G401.6 (cell line): Measurements from ENCODE around the gene RABGAP1L.
"Not testable (repeated sequence)": the region's sequence is repeated elsewhere in the genome, so short reads cannot be mapped to it uniquely, and the experiment has no call there.

Experiments used
- FAIRE-seq: peaks from 2 replicates; lab custom pipeline; 2012; peaks lifted over from hg19 to GRCh38; lab: Jason Lieb, UNC

Gene RABGAP1L

GRCh38 chr1:174768516-174768915, 609.2 kb downstream of the RABGAP1L start:
- no peak for FAIRE-seq

DNA sequence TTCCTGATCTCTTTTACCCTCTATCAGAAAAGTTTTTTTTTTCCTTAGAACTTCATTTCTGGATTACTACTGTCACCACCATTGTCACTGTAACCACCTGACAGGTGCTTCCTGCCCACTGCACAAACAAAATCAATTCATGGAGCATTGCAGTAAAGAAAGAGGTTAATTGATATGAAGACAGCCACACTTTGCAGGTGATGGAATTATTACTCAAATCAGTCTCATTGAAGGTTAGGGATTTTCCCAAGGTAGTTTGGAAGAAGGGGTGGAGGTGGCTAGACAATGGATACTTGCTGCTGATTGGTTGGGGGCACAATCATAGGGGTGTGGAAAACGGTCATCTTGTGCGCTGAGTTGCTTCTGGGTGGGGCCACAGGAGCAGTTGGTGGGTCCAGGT, 609.6 kb downstream of the RABGAP1L start:
- no peak for FAIRE-seq

DNA sequence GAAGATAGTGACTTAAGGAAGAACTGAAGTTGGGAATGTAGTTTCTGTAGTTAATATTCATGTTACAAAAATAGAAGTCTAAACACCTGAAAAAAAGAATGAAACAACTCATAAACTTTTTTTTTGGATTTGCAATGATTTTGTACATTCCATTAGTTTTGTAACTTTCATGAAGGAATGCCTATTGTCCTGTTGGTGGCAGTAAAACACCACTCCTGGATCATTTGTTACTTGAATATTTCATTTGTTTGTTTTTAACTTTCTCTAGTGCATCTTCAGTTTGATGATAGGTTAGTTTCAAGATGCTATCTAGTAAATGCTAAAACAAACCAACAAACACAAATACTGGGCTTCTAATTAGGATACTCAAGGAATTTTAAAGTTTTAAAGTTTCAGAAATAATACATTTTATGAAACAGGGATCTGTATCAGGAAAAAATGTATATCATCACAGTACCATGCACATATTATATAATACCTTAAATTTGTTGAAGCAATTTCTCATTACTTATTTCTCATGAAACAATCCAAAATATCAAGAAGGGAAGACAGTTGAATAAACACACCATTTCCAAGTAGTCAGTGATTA, 610.7 kb downstream of the RABGAP1L start:
- FAIRE-seq, result peak; percentile 90

DNA sequence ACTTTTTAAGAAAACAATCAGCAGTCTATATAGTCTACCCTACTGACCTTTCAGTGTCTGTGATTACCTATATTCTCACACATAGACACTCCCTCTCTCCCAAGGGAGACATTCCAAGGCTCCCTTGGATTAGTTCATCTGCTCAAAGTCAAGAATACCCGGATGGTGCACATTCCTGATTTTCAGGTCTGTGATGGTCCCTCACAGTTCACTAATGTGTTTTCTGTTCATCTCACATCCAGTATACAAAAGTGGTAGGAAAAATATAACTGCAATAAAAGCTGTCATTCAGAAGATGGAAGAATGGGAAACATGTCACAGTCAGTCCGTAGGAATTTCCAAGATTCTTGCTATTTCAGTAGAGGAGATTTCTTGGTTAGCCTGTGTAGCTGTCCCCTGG, 616.3 kb downstream of the RABGAP1L start:
- FAIRE-seq, result no peak

- no peak for FAIRE-seq
Measured at GRCh38 chr1:174777262-174777661, 617.9 kb downstream of the RABGAP1L start.

GRCh38 chr1:174785510-174785909, 626.2 kb downstream of the RABGAP1L start:
- no peak for FAIRE-seq

GRCh38 chr1:174786358-174786757, 627.0 kb downstream of the RABGAP1L start:
- FAIRE-seq, result no peak

DNA sequence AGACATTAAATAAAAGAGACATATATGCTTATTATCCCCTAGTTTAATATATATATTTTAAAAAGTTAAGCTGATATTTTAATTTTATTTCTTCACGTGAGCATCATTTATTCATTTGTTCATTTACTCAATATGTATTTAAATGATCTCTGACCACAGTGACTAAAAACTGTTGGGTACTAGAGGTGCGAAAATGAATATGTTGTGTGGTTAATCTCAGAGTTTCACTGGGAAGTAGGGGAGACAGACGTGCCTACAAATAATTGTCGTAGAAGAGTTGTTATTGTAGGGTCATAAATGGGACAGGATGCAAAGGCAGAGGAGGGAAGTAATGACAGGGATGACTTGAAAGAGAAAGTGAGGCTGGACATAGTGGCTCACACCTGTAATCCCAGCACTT, 627.4 kb downstream of the RABGAP1L start:
- peak; percentile 19 for FAIRE-seq

- FAIRE-seq, result no peak
Measured at GRCh38 chr1:174788981-174789380, 629.7 kb downstream of the RABGAP1L start.

DNA sequence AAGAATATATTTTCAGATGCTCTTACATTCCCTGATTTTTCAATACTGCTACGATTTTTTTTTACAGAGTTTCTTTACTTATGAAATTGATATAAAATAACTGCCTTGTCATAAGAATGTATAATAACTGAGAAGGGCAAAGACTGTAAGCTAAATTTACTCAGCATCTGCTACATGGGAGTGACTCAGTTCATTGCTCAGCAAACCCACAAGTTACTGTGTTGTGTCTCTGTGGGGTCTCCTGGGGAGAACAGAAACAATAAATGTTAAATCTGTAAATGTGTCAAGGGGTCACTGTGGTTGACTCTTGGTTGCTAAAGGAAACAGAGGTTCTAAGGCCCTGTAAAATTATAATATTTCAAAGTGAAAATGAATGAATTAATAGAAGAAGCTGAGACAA, 630.1 kb downstream of the RABGAP1L start:
- FAIRE-seq, result no peak

DNA sequence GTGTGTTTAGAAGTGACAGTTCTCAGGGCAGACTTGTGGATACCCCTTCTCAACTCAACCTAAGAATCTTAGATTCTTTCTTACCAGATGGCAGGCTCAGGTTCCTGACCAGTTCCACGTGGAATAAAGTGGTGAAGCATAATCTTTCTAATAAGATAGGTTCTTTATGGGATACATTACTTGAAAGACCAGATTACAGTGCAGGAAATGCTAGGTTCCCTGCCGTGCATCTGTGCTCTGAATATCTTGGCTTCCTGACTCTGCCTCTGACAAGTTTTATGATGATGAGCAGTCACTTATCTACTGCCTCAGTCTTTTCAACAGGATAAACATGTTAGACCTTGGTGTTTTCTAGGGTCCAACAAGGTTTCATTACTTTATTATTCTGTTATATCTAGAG, 632.5 kb downstream of the RABGAP1L start:
- FAIRE-seq, result no peak

GRCh38 chr1:174794861-174795260, 635.5 kb downstream of the RABGAP1L start:
- no peak for FAIRE-seq

DNA sequence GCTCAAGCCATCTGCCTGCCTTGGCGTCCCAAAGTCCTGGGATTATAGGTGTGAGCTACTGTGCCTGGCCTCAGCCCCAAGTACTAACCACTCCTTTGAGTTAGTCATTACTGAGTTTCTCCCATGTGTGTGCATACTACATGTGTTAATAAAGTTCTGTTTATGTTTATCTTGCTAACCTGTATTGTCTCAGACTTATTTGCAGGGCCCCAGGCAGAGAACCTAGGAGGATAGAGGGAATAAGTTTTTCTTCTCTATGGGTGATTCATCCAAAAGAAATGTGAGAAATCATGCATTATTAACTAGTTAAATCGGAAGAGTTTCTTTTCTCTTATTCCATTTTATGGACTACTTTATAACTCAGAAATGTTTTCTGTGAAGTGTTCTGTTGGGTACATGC, 636.5 kb downstream of the RABGAP1L start:
- no peak for FAIRE-seq

DNA sequence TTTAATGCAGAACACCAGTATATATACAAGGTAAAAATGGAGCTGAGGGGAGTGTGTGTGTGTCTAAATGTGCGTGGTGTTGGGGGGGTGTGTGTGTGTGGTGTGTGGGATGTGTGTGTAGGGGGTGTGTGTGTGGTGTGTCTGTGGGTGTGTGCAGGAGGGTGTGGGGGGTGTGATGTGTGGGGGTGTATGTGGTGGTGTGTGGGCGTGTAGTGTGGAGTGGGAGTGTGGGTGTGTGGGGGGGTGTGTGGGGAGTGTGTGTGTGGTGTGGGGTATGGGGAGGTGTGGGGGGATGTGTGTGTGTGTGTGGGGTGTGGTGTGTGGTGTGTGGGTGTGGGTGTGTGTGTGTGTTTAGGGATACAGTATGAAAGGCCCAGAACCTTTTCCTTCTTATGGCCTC, 638.1 kb downstream of the RABGAP1L start:
- FAIRE-seq, result no peak

GRCh38 chr1:174799136-174799479, 639.8 kb downstream of the RABGAP1L start:
- no peak for FAIRE-seq

- FAIRE-seq, result no peak
Measured at GRCh38 chr1:174800216-174800851, 641.0 kb downstream of the RABGAP1L start.

GRCh38 chr1:174800876-174801275, 641.6 kb downstream of the RABGAP1L start:
- no peak for FAIRE-seq

DNA sequence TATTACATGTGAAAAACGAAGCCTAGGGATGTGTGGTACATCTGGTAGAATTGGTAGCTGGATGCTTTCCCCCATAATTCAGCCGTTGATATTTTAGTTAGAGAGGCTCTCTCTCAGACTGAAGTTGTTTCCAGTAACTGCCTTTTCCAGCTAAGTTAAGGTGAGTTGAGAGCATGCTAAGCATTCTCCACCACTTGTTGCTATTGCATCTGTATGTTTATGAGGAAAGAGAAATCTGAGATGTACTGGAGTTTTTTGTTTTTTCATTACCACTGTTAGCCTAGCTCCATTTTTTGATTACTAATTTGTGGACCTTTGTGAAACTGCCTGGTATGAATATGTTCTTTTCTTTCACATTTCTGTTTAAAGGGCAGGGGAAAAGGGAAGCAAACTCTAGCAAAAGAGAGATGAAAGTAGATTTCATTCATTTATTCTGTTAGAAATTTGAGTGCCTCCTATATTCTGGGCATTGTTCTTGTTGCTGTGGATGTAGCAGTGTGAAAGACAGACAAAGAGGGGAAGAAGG, 650.5 kb downstream of the RABGAP1L start:
- no peak for FAIRE-seq

- no peak for FAIRE-seq
Measured at GRCh38 chr1:174812016-174812415, 652.7 kb downstream of the RABGAP1L start.

DNA sequence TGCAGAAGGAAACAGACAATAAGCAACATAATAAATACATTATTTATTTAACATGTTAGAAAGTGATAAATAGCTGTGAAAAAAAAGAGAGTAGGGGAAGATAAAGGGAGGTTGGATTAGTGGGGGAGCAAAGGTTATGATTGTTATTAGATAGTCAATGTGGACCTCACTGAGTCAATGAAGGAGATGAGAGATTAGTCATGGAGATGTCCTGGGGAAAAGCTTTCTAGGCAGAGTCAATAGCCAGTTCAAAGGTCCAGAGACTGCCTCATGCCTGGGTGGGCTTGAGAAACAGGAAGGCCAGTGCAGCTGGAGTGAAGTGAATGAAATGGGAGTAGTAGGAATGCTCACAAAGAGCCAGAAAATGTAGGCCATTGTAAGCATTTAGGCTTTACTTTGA, 653.3 kb downstream of the RABGAP1L start:
- FAIRE-seq, result no peak

- FAIRE-seq, result no peak
Measured at GRCh38 chr1:174815036-174815435, 655.7 kb downstream of the RABGAP1L start.

- FAIRE-seq, result no peak
Measured at GRCh38 chr1:174815474-174815908, 656.2 kb downstream of the RABGAP1L start.

- not testable (repeated sequence) for FAIRE-seq
Measured at GRCh38 chr1:174816621-174817020, 657.3 kb downstream of the RABGAP1L start.

- no peak for FAIRE-seq
Measured at GRCh38 chr1:174818014-174818616, 658.8 kb downstream of the RABGAP1L start.
